Measurements from ENCODE around the gene PRKN.

- TF ChIP-seq EZH2 (IDR thresholded peaks at IDR 0.05; ENCODE audit: borderline replicate concordance, low read depth, low read length, severe bottlenecking) (no peak), CTCF (IDR thresholded peaks at IDR 0.05; ENCODE audit: borderline replicate concordance, extremely low read depth, low read length, poor library complexity, severe bottlenecking) (no peak)
These were observed 318.6 kb downstream of the PRKN start for GRCh38 chr6:162408826-162409535.

Data from DND-41 (cell line).